Measurements from ENCODE around the gene SBF1.

DNA sequence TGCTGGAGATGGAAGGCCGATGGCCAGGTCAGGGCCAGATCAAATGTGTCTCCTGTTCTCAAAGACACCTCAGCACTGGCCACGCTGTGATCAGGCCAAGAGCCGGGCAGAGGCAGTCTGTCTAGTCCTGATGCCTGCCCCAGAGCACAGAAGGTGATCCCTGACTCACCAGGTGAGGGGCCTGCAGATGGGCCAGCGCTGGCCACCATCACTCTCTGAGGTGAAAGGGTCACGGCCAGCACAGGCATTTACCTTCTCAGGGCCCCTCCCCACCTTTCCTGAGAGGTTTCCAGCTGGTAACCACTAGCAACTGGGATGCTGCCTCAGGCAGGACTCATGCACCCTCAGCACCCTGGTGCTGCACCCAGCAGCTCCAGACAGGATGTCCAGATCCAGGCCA is 2.9 kb downstream of the SBF1 start:
- TF ChIP-seq, protein P1, sequence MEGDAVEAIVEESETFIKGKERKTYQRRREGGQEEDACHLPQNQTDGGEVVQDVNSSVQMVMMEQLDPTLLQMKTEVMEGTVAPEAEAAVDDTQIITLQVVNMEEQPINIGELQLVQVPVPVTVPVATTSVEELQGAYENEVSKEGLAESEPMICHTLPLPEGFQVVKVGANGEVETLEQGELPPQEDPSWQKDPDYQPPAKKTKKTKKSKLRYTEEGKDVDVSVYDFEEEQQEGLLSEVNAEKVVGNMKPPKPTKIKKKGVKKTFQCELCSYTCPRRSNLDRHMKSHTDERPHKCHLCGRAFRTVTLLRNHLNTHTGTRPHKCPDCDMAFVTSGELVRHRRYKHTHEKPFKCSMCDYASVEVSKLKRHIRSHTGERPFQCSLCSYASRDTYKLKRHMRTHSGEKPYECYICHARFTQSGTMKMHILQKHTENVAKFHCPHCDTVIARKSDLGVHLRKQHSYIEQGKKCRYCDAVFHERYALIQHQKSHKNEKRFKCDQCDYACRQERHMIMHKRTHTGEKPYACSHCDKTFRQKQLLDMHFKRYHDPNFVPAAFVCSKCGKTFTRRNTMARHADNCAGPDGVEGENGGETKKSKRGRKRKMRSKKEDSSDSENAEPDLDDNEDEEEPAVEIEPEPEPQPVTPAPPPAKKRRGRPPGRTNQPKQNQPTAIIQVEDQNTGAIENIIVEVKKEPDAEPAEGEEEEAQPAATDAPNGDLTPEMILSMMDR (IDR thresholded peaks at IDR 0.05): no peak
- no peak for TF ChIP-seq POLR2A (IDR thresholded peaks at IDR 0.05)
